Astrocyte (in vitro differentiated cells and primary cell): ENCODE results near the gene CLASRP. TPM values are rescaled to one million over a fixed set of nuclear protein-coding genes. Genes with fewer than 3 reads are reported as not detected.

Experiments
- DNase-seq: peaks from one replicate; pipeline ENCODE4 v3.0.0-alpha.2; 2010; ENCODE audit warnings: low read depth
- FAIRE-seq: peaks from 2 replicates; lab custom pipeline; 2011; peaks lifted over from hg19 to GRCh38; lab: Jason Lieb, UNC
- H2AFZ ChIP-seq: 2 replicates; pipeline ENCODE4 v1.6.0; 2012; ENCODE audit warnings: low read depth, low read length, inconsistent platforms
- H3K27ac ChIP-seq: 2 replicates; pipeline ENCODE4 v1.5.1; 2011; ENCODE audit warnings: low read depth, low read length, inconsistent platforms
- H3K27me3 ChIP-seq: 2 replicates; pipeline ENCODE4 v1.6.0; 2011; ENCODE audit warnings: low read length, inconsistent platforms; ENCODE audit not compliant: insufficient read depth
- H3K36me3 ChIP-seq: 2 replicates; pipeline ENCODE4 v1.5.1; 2011; ENCODE audit warnings: low read length, inconsistent platforms; ENCODE audit not compliant: insufficient read depth
- H3K4me1 ChIP-seq: 2 replicates; pipeline ENCODE4 v1.5.1; 2011; ENCODE audit warnings: low read length, inconsistent platforms; ENCODE audit not compliant: insufficient read depth
- H3K4me2 ChIP-seq: 2 replicates; pipeline ENCODE4 v1.6.0; 2012; ENCODE audit warnings: low read length, inconsistent platforms
- H3K4me3 ChIP-seq: 2 replicates; pipeline ENCODE4 v1.5.1; 2011; ENCODE audit warnings: low read depth, mild to moderate bottlenecking, low read length, inconsistent platforms; ENCODE audit not compliant: insufficient read depth
- H3K79me2 ChIP-seq: 2 replicates; pipeline ENCODE4 v1.6.0; 2012; ENCODE audit warnings: mild to moderate bottlenecking, low read length, inconsistent platforms; ENCODE audit not compliant: insufficient read depth
- H3K9ac ChIP-seq: 2 replicates; pipeline ENCODE4 v1.6.0; 2012; ENCODE audit warnings: mild to moderate bottlenecking, low read length, inconsistent platforms
- H3K9me3 ChIP-seq: 2 replicates; pipeline ENCODE4 v1.5.1; 2012; ENCODE audit warnings: low read depth, mild to moderate bottlenecking, low read length, inconsistent platforms; ENCODE audit not compliant: insufficient read depth
- H4K20me1 ChIP-seq: 2 replicates; pipeline ENCODE4 v1.6.0; 2012; ENCODE audit warnings: low read length, inconsistent platforms; ENCODE audit not compliant: insufficient read depth
- H3K27ac Mint-ChIP-seq: one replicate; pipeline ENCODE4 v1.8.0; 2021; ENCODE audit warnings: mild to moderate bottlenecking, mixed read lengths; ENCODE audit not compliant: unreplicated experiment
- H3K27me3 Mint-ChIP-seq: one replicate; pipeline ENCODE4 v1.8.0; 2021; ENCODE audit warnings: low read depth, mixed read lengths; ENCODE audit not compliant: unreplicated experiment
- H3K36me3 Mint-ChIP-seq: one replicate; pipeline ENCODE4 v1.8.0; 2021; ENCODE audit warnings: low read depth, mixed read lengths; ENCODE audit not compliant: unreplicated experiment
- H3K4me1 Mint-ChIP-seq: one replicate; pipeline ENCODE4 v1.8.0; 2021; ENCODE audit warnings: low read depth, mixed read lengths; ENCODE audit not compliant: unreplicated experiment
- H3K4me3 Mint-ChIP-seq: one replicate; pipeline ENCODE4 v1.8.0; 2021; ENCODE audit warnings: mild to moderate bottlenecking, moderate library complexity, mixed read lengths; ENCODE audit not compliant: unreplicated experiment
- H3K9me3 Mint-ChIP-seq: one replicate; pipeline ENCODE4 v1.8.0; 2021; ENCODE audit warnings: mild to moderate bottlenecking, mixed read lengths; ENCODE audit not compliant: unreplicated experiment
- EZH2 ChIP-seq: IDR thresholded peaks from 2 replicates; pipeline ENCODE4 v1.6.1; 2012; ENCODE audit warnings: mild to moderate bottlenecking, low read length, inconsistent platforms; ENCODE audit not compliant: insufficient read depth
- total RNA-seq: library from RNA; stranded (reverse); gene quantifications from 2 replicates; pipeline ENCODE4 v1.2.1, GENCODE V29; 2021
- TF ChIP-seq, protein P1 (sequence below): IDR thresholded peaks from 2 replicates; pipeline ENCODE4 v1.5.1; 2011; ENCODE audit warnings: low read depth, mild to moderate bottlenecking, inconsistent platforms, low read length, moderate library complexity; ENCODE audit not compliant: insufficient read depth

Gene CLASRP
- total RNA-seq, 1 donor from 2014 or later = 45.5 TPM

DNA sequence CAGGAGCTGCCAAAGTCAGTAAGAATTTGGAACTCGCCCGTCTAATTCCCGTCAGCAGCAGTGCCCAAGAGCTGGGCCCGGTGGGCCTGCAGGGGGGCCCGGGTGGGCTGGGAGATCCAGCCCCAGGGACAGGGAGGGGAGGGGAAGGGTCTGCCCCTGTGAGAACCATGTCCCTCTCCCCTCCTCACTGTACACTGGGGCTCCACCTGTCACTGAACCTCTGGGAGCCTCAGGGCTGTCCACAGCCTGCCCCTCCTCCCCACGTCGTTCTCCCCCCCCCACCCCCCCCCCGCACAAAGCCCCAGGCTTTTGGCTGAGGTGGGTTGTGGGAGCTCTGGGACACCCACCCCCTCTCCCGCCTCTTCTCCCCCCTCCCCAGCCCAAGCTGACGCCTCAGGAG, 29.2 kb downstream of the CLASRP start:
- FAIRE-seq (no peak), DNase-seq (no peak)
- H3K4me1 Mint-ChIP-seq = no peaks in the 10 kb centered on the region
- Histone ChIP-seq H3K4me1 (no peaks in the 10 kb centered on the region), H3K4me3 (no peak overlapping the region), H3K36me3 (peaks cover 19% of the 10 kb centered on the region), H3K27ac (no peak overlapping the region), H3K9me3 (no peaks in the 10 kb centered on the region), H3K9ac (no peak overlapping the region), H3K4me2 (no peak overlapping the region), H3K27me3 (no peaks in the 10 kb centered on the region), H4K20me1 (peaks cover 19% of the 10 kb centered on the region), H3K79me2 (peaks cover 12% of the 10 kb centered on the region), H2AFZ (no peak overlapping the region)
- H3K36me3 Mint-ChIP-seq = peaks cover 20% of the 10 kb centered on the region
- H3K27ac Mint-ChIP-seq = no peak overlapping the region
- no peaks in the 10 kb centered on the region for H3K27me3 Mint-ChIP-seq
- no peaks in the 10 kb centered on the region for H3K9me3 Mint-ChIP-seq
- TF ChIP-seq EZH2 = no peak
- TF ChIP-seq, protein P1, sequence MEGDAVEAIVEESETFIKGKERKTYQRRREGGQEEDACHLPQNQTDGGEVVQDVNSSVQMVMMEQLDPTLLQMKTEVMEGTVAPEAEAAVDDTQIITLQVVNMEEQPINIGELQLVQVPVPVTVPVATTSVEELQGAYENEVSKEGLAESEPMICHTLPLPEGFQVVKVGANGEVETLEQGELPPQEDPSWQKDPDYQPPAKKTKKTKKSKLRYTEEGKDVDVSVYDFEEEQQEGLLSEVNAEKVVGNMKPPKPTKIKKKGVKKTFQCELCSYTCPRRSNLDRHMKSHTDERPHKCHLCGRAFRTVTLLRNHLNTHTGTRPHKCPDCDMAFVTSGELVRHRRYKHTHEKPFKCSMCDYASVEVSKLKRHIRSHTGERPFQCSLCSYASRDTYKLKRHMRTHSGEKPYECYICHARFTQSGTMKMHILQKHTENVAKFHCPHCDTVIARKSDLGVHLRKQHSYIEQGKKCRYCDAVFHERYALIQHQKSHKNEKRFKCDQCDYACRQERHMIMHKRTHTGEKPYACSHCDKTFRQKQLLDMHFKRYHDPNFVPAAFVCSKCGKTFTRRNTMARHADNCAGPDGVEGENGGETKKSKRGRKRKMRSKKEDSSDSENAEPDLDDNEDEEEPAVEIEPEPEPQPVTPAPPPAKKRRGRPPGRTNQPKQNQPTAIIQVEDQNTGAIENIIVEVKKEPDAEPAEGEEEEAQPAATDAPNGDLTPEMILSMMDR = no peak
- H3K4me3 Mint-ChIP-seq = no peak overlapping the region

DNA sequence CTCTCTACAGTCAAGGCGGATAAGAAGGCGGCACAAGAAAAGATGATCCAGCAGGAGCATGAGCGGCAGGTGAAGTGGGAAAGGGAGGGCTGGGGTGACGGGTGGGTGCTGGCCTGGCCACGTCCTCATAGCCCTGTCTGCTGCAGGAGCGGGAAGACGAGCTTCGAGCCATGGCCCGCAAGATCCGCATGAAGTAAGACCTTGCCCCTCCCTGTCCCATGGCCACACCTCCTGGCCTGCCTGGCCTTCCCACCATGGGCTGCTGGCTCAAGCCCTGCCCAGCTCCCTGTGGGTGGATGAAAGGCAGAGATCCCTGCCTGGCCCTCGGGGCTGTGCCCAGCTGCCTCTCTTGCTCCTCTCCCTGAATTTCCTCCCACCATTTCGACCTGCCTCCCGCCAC, 30.2 kb downstream of the CLASRP start:
- H3K4me1 Mint-ChIP-seq = no peaks in the 10 kb centered on the region
- no peak overlapping the region for H3K4me3 Mint-ChIP-seq
- H3K9ac ChIP-seq = no peak overlapping the region
- FAIRE-seq (no peak), DNase-seq (no peak)
- H3K27ac Mint-ChIP-seq = no peak overlapping the region
- no peak overlapping the region for H3K4me3 ChIP-seq
- H3K27me3 ChIP-seq = no peaks in the 10 kb centered on the region
- H3K79me2 ChIP-seq = peaks cover 12% of the 10 kb centered on the region
- no peak overlapping the region for H3K4me2 ChIP-seq
- peaks cover 19% of the 10 kb centered on the region for H3K36me3 ChIP-seq
- H2AFZ ChIP-seq = no peak overlapping the region
- H3K36me3 Mint-ChIP-seq = peaks cover 20% of the 10 kb centered on the region
- no peak for TF ChIP-seq EZH2
- TF ChIP-seq, protein P1 = no peak
- H4K20me1 ChIP-seq = peaks cover 19% of the 10 kb centered on the region
- no peaks in the 10 kb centered on the region for H3K9me3 Mint-ChIP-seq
- no peaks in the 10 kb centered on the region for H3K9me3 ChIP-seq
- H3K27me3 Mint-ChIP-seq = no peaks in the 10 kb centered on the region
- H3K4me1 ChIP-seq = no peaks in the 10 kb centered on the region
- no peak overlapping the region for H3K27ac ChIP-seq

DNA sequence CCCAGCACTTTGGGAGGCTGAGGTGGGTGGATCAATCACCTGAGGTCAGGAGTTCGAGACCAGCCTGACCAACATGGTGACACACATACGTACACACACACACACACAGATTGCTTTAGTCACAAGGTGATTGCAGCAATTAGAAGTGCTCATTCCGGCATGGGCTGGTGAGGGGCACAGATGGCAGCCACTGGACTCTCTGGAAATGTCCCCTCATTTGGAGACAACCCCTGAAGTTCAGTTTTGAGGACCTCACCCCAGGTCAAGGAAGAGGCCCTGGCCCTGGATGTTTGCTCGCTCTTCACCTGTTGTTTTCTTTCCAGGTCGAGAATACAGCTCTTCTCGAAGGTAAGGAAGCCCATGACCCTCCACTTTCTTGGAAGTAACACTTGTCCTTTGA, 31.4 kb downstream of the CLASRP start:
- DNase-seq (no peak), FAIRE-seq (no peak)
- TF ChIP-seq EZH2 = no peak
- TF ChIP-seq, protein P1 = no peak
- no peak overlapping the region for H3K4me3 ChIP-seq
- Mint-ChIP-seq H3K9me3 (no peaks in the 10 kb centered on the region), H3K4me3 (no peak overlapping the region), H3K36me3 (peaks cover 20% of the 10 kb centered on the region), H3K4me1 (no peaks in the 10 kb centered on the region), H3K27ac (no peak overlapping the region), H3K27me3 (peaks cover 3% of the 10 kb centered on the region)
- H3K4me1 ChIP-seq = no peaks in the 10 kb centered on the region
- H3K9me3 ChIP-seq = no peaks in the 10 kb centered on the region
- H2AFZ ChIP-seq = no peak overlapping the region
- peaks cover 16% of the 10 kb centered on the region for H3K36me3 ChIP-seq
- no peak overlapping the region for H3K4me2 ChIP-seq
- H3K27me3 ChIP-seq = no peaks in the 10 kb centered on the region
- peaks cover 19% of the 10 kb centered on the region for H4K20me1 ChIP-seq
- no peak overlapping the region for H3K27ac ChIP-seq
- no peak overlapping the region for H3K9ac ChIP-seq
- H3K79me2 ChIP-seq = peaks cover 10% of the 10 kb centered on the region
